CD4-positive, alpha-beta T cell treated with Interleukin-1 beta for 1 hour (primary cell): ENCODE measurements around the gene CTSZ.

Experiments used
- DNase-seq, 2 donors: peaks; one replicate each; pipeline ENCODE4 v3.0.0-alpha.2; 2020 to 2022

Gene CTSZ

GRCh38 chr20:59031564-59032022 lies 24.5 kb upstream of the CTSZ start:
- DNase-seq = peak in 1 of 2 donors; percentile 44

GRCh38 chr20:59030911-59031563 lies 24.0 kb upstream of the CTSZ start:
- no peak for DNase-seq

- no peak for DNase-seq
Observed at GRCh38 chr20:59028812-59029211, 21.8 kb upstream of the CTSZ start.

GRCh38 chr20:59027741-59028320 lies 20.8 kb upstream of the CTSZ start:
- DNase-seq = no peak

- DNase-seq = no peak
Observed at GRCh38 chr20:59026904-59027740, 20.1 kb upstream of the CTSZ start.

GRCh38 chr20:59025511-59025910 lies 18.5 kb upstream of the CTSZ start:
- no peak for DNase-seq

GRCh38 chr20:59025086-59025485 lies 18.0 kb upstream of the CTSZ start:
- no peak for DNase-seq

GRCh38 chr20:59024111-59024530 lies 17.1 kb upstream of the CTSZ start:
- DNase-seq = no peak

GRCh38 chr20:59023616-59024015 lies 16.6 kb upstream of the CTSZ start:
- no peak for DNase-seq

- no peak for DNase-seq
Observed at GRCh38 chr20:59022754-59023153, 15.7 kb upstream of the CTSZ start.

- DNase-seq = no peak
Observed at GRCh38 chr20:59020938-59021551, 14.0 kb upstream of the CTSZ start.

GRCh38 chr20:59019217-59019616 lies 12.2 kb upstream of the CTSZ start, which contains the start of gene TUBB1:
Gene TUBB1 (plus strand): TSS chr20:59019429. CDS start chr20:59019523, 94 bp downstream.
- DNase-seq = no peak

GRCh38 chr20:59018817-59019216 lies 11.8 kb upstream of the CTSZ start:
- no peak for DNase-seq

GRCh38 chr20:59017493-59018231 lies 10.6 kb upstream of the CTSZ start:
- no peak for DNase-seq

- DNase-seq = no peak
Observed at GRCh38 chr20:59016795-59017492, 9.9 kb upstream of the CTSZ start.

GRCh38 chr20:59015812-59016711 lies 9.0 kb upstream of the CTSZ start:
- no peak for DNase-seq

GRCh38 chr20:59015411-59015810 lies 8.4 kb upstream of the CTSZ start:
- DNase-seq = no peak

GRCh38 chr20:59014680-59015389 lies 7.8 kb upstream of the CTSZ start:
- no peak for DNase-seq

GRCh38 chr20:59013959-59014608 lies 7.0 kb upstream of the CTSZ start:
- peak in 1 of 2 donors; percentile 29 for DNase-seq
